Panc1 (cell line): ENCODE results near the gene G0S2.

Source experiments
- CTCF ChIP-seq: fragments of 450-650 bp; IDR thresholded peaks from 2 replicates; pipeline ENCODE4 v1.5.1; 2017; ENCODE audit warnings: mild to moderate bottlenecking
- POLR2AphosphoS5 ChIP-seq: IDR thresholded peaks from 2 replicates; pipeline ENCODE4 v1.6.1; 2012; ENCODE audit warnings: mild to moderate bottlenecking, low read depth, low read length, moderate library complexity
- SIN3A ChIP-seq: IDR thresholded peaks from 2 replicates; pipeline ENCODE4 v1.6.1; 2012; ENCODE audit warnings: low read depth, mild to moderate bottlenecking, low read length, moderate library complexity, borderline replicate concordance; ENCODE audit not compliant: insufficient read depth
- TCF7L2 ChIP-seq: IDR thresholded peaks from 2 replicates; pipeline ENCODE4 v1.6.1; 2011; ENCODE audit warnings: mild to moderate bottlenecking, low read depth, low read length, inconsistent platforms
- TF ChIP-seq, protein P1 (sequence below), 2 experiments: IDR thresholded peaks; 2 replicates each; pipeline ENCODE4 v1.6.1; 2011 to 2012; ENCODE audit warnings: low read depth in 2 of 2, control low read depth in 1 of 2, low read length in 1 of 2, mild to moderate bottlenecking in 1 of 2, moderate library complexity in 1 of 2; ENCODE audit not compliant: insufficient read depth in 1 of 2

GRCh38 chr1:209626346-209627026, 48.7 kb upstream of the G0S2 start:
- TF ChIP-seq CTCF (no peak), POLR2AphosphoS5 (no peak), SIN3A (no peak), TCF7L2 (no peak)
- TF ChIP-seq, protein P1, sequence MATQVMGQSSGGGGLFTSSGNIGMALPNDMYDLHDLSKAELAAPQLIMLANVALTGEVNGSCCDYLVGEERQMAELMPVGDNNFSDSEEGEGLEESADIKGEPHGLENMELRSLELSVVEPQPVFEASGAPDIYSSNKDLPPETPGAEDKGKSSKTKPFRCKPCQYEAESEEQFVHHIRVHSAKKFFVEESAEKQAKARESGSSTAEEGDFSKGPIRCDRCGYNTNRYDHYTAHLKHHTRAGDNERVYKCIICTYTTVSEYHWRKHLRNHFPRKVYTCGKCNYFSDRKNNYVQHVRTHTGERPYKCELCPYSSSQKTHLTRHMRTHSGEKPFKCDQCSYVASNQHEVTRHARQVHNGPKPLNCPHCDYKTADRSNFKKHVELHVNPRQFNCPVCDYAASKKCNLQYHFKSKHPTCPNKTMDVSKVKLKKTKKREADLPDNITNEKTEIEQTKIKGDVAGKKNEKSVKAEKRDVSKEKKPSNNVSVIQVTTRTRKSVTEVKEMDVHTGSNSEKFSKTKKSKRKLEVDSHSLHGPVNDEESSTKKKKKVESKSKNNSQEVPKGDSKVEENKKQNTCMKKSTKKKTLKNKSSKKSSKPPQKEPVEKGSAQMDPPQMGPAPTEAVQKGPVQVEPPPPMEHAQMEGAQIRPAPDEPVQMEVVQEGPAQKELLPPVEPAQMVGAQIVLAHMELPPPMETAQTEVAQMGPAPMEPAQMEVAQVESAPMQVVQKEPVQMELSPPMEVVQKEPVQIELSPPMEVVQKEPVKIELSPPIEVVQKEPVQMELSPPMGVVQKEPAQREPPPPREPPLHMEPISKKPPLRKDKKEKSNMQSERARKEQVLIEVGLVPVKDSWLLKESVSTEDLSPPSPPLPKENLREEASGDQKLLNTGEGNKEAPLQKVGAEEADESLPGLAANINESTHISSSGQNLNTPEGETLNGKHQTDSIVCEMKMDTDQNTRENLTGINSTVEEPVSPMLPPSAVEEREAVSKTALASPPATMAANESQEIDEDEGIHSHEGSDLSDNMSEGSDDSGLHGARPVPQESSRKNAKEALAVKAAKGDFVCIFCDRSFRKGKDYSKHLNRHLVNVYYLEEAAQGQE (IDR thresholded peaks at IDR 0.05; ENCODE audit: insufficient read depth in 1 of 2, low read depth in 2 of 2, low read length in 1 of 2), result no peak
